Smooth muscle cell (in vitro differentiated cells): ENCODE data around the gene ZNF106. TPM values are rescaled to one million over a fixed set of nuclear protein-coding genes. Genes with fewer than 3 reads are reported as not detected.

Experiments
- DNase-seq: peaks from one replicate; lab custom pipeline; 2025; ENCODE audit not compliant: unreplicated experiment; lab: John Stamatoyannopoulos, UW
- H2AFZ ChIP-seq: fragments of 200-600 bp; sonication (generic); 2 replicates; pipeline ENCODE4 v1.6.0; 2016; ENCODE audit warnings: antibody characterized with exemption, low read depth, mild to moderate bottlenecking
- H3F3A ChIP-seq: fragments of 200-600 bp; sonication (generic); 2 replicates; pipeline ENCODE4 v1.6.0; 2017; ENCODE audit warnings: antibody characterized with exemption, low read depth
- H3K27ac ChIP-seq: fragments of 200-600 bp; sonication (generic); 2 replicates; pipeline ENCODE4 v1.5.1; 2016; ENCODE audit warnings: low read depth, mild to moderate bottlenecking
- H3K27me3 ChIP-seq: fragments of 200-600 bp; sonication (generic); 2 replicates; pipeline ENCODE4 v1.6.1; 2016; ENCODE audit warnings: low read depth, mild to moderate bottlenecking
- H3K36me3 ChIP-seq: fragments of 200-600 bp; sonication (generic); 2 replicates; pipeline ENCODE4 v1.5.1; 2016; ENCODE audit warnings: low read depth
- H3K4me1 ChIP-seq: fragments of 200-600 bp; sonication (generic); 2 replicates; pipeline ENCODE4 v1.5.1; 2016; ENCODE audit warnings: low read depth
- H3K4me2 ChIP-seq: fragments of 200-600 bp; sonication (generic); 2 replicates; pipeline ENCODE4 v1.6.0; 2016; ENCODE audit warnings: mild to moderate bottlenecking
- H3K4me3 ChIP-seq: fragments of 200-600 bp; sonication (generic); 2 replicates; pipeline ENCODE4 v1.5.1; 2016; ENCODE audit warnings: mild to moderate bottlenecking
- H3K79me2 ChIP-seq: fragments of 200-600 bp; sonication (generic); 2 replicates; pipeline ENCODE4 v1.6.0; 2016; ENCODE audit warnings: low read depth, mild to moderate bottlenecking
- H3K9ac ChIP-seq: fragments of 200-600 bp; sonication (generic); 2 replicates; pipeline ENCODE4 v1.6.0; 2016; ENCODE audit warnings: low read depth
- H3K9me3 ChIP-seq: fragments of 200-600 bp; sonication (generic); replicated peaks from 2 replicates; pipeline ENCODE4 v1.5.1; 2016; ENCODE audit warnings: low read depth
- H4K20me1 ChIP-seq: fragments of 200-600 bp; sonication (generic); 2 replicates; pipeline ENCODE4 v1.6.0; 2016; ENCODE audit warnings: low read depth
- WGBS: methylation state at CpG from one replicate; pipeline ENCODE4 v1.1.7; 2016; ENCODE audit warnings: low lambda C conversion rate; 5-methylcytosine and 5-hydroxymethylcytosine counted together
- polyA plus RNA-seq: library from polyadenylated mRNA; unstranded; fragments of >200 nt; fragmentation: Nextera tagmentation; extraction: Ambion mirVana; gene quantifications from 2 replicates; pipeline ENCODE4 v1.2.1, GENCODE V29; 2016
- total RNA-seq: library from RNA; depleted of rRNA; stranded (reverse); fragments of >200 nt; gene quantifications from 2 replicates; pipeline ENCODE4 v1.2.3, GENCODE V29; 2014
- TF ChIP-seq, protein P1 (sequence below): fragments of 200-600 bp; sonication (generic); IDR thresholded peaks from 2 replicates; pipeline ENCODE4 v1.5.1; 2017; ENCODE audit warnings: borderline replicate concordance, mild to moderate bottlenecking, antibody characterized with exemption; ENCODE audit not compliant: insufficient read depth, poor library complexity, severe bottlenecking

ZNF106 gene
- total and polyA plus RNA-seq, 2 experiments from 2014 or later: 24.5 to 27.2 TPM

DNA sequence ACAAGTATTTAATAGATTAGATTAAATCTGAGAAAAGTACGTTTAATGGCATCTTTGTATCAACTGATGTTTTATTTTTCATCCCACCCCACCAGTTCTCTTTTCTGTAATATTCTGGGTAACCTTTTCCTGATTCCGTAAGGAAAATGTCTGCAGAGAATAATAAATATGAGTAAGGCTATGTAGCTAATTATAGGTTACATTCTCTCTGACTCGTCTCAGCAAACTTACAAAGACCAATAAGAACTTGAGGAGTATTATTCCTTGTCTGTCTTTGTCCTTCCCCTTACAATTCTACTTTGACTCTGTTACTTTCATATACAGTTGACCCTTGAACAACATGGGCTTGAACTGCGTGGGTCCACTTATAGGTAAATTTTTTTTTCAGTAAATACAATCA lies 16.6 kb upstream of the ZNF106 start:
- DNase-seq: no peak
- H3K9ac ChIP-seq: no peak overlapping the region
- H2AFZ ChIP-seq: no peak overlapping the region
- H3F3A ChIP-seq: no peaks in the 10 kb centered on the region
- H3K36me3 ChIP-seq: no peaks in the 10 kb centered on the region
- no peak overlapping the region for H3K4me2 ChIP-seq
- H3K9me3 ChIP-seq: no peaks in the 10 kb centered on the region
- no peak overlapping the region for H3K4me3 ChIP-seq
- no peak overlapping the region for H3K27ac ChIP-seq
- 77% methylated on average over 4 of the region's 4 CpGs for WGBS
- TF ChIP-seq, protein P1, sequence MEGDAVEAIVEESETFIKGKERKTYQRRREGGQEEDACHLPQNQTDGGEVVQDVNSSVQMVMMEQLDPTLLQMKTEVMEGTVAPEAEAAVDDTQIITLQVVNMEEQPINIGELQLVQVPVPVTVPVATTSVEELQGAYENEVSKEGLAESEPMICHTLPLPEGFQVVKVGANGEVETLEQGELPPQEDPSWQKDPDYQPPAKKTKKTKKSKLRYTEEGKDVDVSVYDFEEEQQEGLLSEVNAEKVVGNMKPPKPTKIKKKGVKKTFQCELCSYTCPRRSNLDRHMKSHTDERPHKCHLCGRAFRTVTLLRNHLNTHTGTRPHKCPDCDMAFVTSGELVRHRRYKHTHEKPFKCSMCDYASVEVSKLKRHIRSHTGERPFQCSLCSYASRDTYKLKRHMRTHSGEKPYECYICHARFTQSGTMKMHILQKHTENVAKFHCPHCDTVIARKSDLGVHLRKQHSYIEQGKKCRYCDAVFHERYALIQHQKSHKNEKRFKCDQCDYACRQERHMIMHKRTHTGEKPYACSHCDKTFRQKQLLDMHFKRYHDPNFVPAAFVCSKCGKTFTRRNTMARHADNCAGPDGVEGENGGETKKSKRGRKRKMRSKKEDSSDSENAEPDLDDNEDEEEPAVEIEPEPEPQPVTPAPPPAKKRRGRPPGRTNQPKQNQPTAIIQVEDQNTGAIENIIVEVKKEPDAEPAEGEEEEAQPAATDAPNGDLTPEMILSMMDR: no peak
- peaks cover 86% of the 10 kb centered on the region for H4K20me1 ChIP-seq
- H3K4me1 ChIP-seq: peaks cover 6% of the 10 kb centered on the region
- peaks cover 74% of the 10 kb centered on the region for H3K79me2 ChIP-seq
- H3K27me3 ChIP-seq: no peaks in the 10 kb centered on the region

DNA sequence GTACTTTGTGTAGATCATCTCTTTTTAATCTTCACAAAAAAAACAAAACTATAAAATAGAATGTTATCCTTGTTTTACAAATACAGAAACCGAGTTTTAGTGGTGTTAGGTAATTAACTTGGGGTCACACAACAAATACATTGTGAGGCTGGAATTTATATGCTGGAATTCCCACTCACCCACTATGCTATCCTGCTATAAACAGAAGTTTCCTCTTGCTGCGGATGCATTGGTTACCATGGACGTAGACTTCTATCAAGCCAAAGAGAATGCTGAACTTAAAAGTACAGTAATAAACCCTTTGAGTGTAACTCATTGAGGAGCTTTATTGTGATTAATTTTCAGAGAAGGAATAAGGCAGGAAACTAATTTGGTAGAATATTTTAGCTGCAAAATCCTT lies 13.7 kb upstream of the ZNF106 start:
- no peak overlapping the region for H2AFZ ChIP-seq
- H3K4me1 ChIP-seq: peaks cover 6% of the 10 kb centered on the region
- no peaks in the 10 kb centered on the region for H3K9me3 ChIP-seq
- H3K9ac ChIP-seq: no peak overlapping the region
- H3K4me2 ChIP-seq: peak overlapping the region; percentile 57
- peaks cover 88% of the 10 kb centered on the region for H3K79me2 ChIP-seq
- TF ChIP-seq, protein P1: no peak
- no peaks in the 10 kb centered on the region for H3K36me3 ChIP-seq
- H3K27ac ChIP-seq: peak overlapping the region; percentile 55
- no peaks in the 10 kb centered on the region for H3K27me3 ChIP-seq
- 58% methylated on average over 3 of the region's 3 CpGs for WGBS
- H3F3A ChIP-seq: peaks cover 6% of the 10 kb centered on the region
- H4K20me1 ChIP-seq: peaks cover 94% of the 10 kb centered on the region
- no peak for DNase-seq
- no peak overlapping the region for H3K4me3 ChIP-seq

DNA sequence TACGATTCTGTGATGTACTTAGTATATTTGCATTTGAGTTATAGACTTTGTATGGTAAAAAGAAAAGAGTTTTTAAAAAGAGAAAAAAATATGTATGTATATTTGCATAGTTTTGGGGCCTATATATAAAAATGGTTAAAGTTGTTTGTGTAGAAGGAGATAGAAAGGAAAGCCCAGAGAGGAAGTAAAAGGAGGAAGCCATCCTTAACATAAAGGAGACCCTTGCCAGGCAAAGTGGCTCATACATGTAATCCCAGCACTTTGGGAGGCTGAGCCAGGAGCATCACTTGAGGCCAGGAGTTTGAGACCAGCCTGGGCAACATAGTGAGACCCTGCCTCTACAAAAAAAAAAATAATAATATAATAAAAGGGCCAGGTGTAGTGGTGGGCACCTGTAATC lies 12.9 kb upstream of the ZNF106 start:
- no peak for DNase-seq
- H3F3A ChIP-seq: peaks cover 10% of the 10 kb centered on the region
- H3K27me3 ChIP-seq: no peaks in the 10 kb centered on the region
- WGBS: 100% methylated on average over 1 of the region's 1 CpG
- H3K36me3 ChIP-seq: no peaks in the 10 kb centered on the region
- TF ChIP-seq, protein P1: no peak
- peaks cover 81% of the 10 kb centered on the region for H3K79me2 ChIP-seq
- H2AFZ ChIP-seq: no peak overlapping the region
- no peak overlapping the region for H3K4me2 ChIP-seq
- peaks cover 6% of the 10 kb centered on the region for H3K4me1 ChIP-seq
- no peak overlapping the region for H3K9ac ChIP-seq
- no peak overlapping the region for H3K4me3 ChIP-seq
- H4K20me1 ChIP-seq: peaks cover 88% of the 10 kb centered on the region
- H3K9me3 ChIP-seq: no peaks in the 10 kb centered on the region
- H3K27ac ChIP-seq: no peak overlapping the region

DNA sequence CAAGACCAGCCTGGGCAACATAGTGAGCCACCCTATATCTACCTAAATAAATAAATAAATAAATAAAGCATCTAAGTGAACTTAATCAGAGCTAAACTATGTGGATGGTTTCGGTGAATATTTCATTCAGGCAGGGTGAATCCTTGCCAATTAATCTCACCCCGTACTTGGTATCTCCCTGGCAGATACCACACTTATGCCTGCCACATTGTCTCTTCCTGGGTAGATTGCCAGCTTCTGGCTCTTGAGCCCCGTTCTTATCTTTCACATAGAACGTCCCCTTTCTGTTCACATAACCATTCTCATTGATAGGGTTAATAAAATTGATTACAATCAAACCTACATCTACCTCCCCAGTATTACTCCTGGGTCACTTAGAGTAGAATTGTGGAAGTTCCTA lies 11.5 kb upstream of the ZNF106 start:
- H3K9ac ChIP-seq: no peak overlapping the region
- 99% methylated on average over 4 of the region's 4 CpGs for WGBS
- H3K9me3 ChIP-seq: no peaks in the 10 kb centered on the region
- peaks cover 76% of the 10 kb centered on the region for H3K79me2 ChIP-seq
- no peaks in the 10 kb centered on the region for H3K36me3 ChIP-seq
- H3K4me1 ChIP-seq: peaks cover 6% of the 10 kb centered on the region
- no peaks in the 10 kb centered on the region for H3K27me3 ChIP-seq
- no peak overlapping the region for H3K27ac ChIP-seq
- H3K4me2 ChIP-seq: no peak overlapping the region
- no peak for DNase-seq
- no peak overlapping the region for H3K4me3 ChIP-seq
- peaks cover 15% of the 10 kb centered on the region for H3F3A ChIP-seq
- H4K20me1 ChIP-seq: peaks cover 75% of the 10 kb centered on the region
- TF ChIP-seq, protein P1: no peak
- no peak overlapping the region for H2AFZ ChIP-seq
